Caco-2 (cell line): ENCODE measurements around the gene CDC6. TPM values are rescaled to one million over a fixed set of nuclear protein-coding genes. Genes with fewer than 3 reads are reported as not detected.

Experiments
- BruUV-seq: library from RNA; stranded (reverse); fragments of 400-500 nt; replicated peaks from 2 replicates; lab custom pipeline; 2021; lab: Mats Ljungman, UMichigan
- CTCF ChIA-PET: fragments of 300-600 bp; sonication (Branson Sonifier 250); formaldehyde crosslinking; loops from one replicate; lab custom pipeline; 2022; ENCODE audit warnings: antibody characterized with exemption; lab: Charles Lee
- POLR2A ChIA-PET: fragments of 300-600 bp; sonication (Branson Sonifier 250); formaldehyde crosslinking; loops from one replicate; lab custom pipeline; 2022; ENCODE audit warnings: antibody characterized with exemption; lab: Charles Lee
- DNase-seq, 2 experiments: peaks; one replicate each; pipeline versions ENCODE4 v3.0.0 to v3.0.0-alpha.2; 2020 to 2022
- H3K27me3 ChIP-seq: replicated peaks from 2 replicates; pipeline ENCODE4 v1.6.0; 2011; ENCODE audit warnings: low read length; ENCODE audit not compliant: control insufficient read depth, insufficient read depth
- H3K36me3 ChIP-seq: 2 replicates; pipeline ENCODE4 v1.5.1; 2011; ENCODE audit warnings: low read length; ENCODE audit not compliant: control insufficient read depth, insufficient read depth
- H3K4me1 ChIP-seq: fragments of 250-450 bp; sonication (Bioruptor Pico); 2 replicates; pipeline ENCODE4 v1.5.1; 2020; ENCODE audit warnings: mild to moderate bottlenecking
- H3K4me3 ChIP-seq: 2 replicates; pipeline ENCODE4 v1.5.1; 2011; ENCODE audit warnings: low read depth, mild to moderate bottlenecking, control low read depth, low read length
- H3K9me3 ChIP-seq: fragments of 250-450 bp; sonication (Bioruptor Pico); 2 replicates; pipeline ENCODE4 v1.5.1; 2020; ENCODE audit warnings: mild to moderate bottlenecking, moderate library complexity
- H3K27ac Mint-ChIP-seq: one replicate; pipeline ENCODE4 v1.8.0; 2022; ENCODE audit warnings: mixed read lengths; ENCODE audit not compliant: unreplicated experiment
- H3K27me3 Mint-ChIP-seq: one replicate; pipeline ENCODE4 v1.8.0; 2022; ENCODE audit warnings: mixed read lengths; ENCODE audit not compliant: insufficient read depth, unreplicated experiment
- H3K36me3 Mint-ChIP-seq: one replicate; pipeline ENCODE4 v1.8.0; 2022; ENCODE audit warnings: mild to moderate bottlenecking, mixed read lengths; ENCODE audit not compliant: insufficient read depth, unreplicated experiment
- H3K4me1 Mint-ChIP-seq: one replicate; pipeline ENCODE4 v1.8.0; 2022; ENCODE audit warnings: low read depth, mixed read lengths; ENCODE audit not compliant: unreplicated experiment
- H3K4me3 Mint-ChIP-seq: one replicate; pipeline ENCODE4 v1.8.0; 2022; ENCODE audit warnings: mild to moderate bottlenecking, moderate library complexity, mixed read lengths; ENCODE audit not compliant: unreplicated experiment
- H3K9me3 Mint-ChIP-seq: one replicate; pipeline ENCODE4 v1.8.0; 2022; ENCODE audit warnings: mixed read lengths; ENCODE audit not compliant: unreplicated experiment
- intact Hi-C: fragments of 100-400 bp; cut with micrococcal nuclease; formaldehyde crosslinking; loops from one replicate; pipeline ENCODE4 v1.10.0; 2022; ENCODE audit not compliant: unreplicated experiment
- total RNA-seq: library from RNA; stranded (reverse); gene quantifications from 2 replicates; pipeline ENCODE4 v1.2.3, GENCODE V29; 2022
- TF ChIP-seq, protein P1 (sequence below), 2 experiments: fragments of 200-600 bp in 1 of 2; IDR thresholded peaks; 1 replicate in 1 of 2; 2 replicates in 1 of 2; pipeline versions ENCODE4 v1.5.1 to v1.8.0; 2011 to 2022; ENCODE audit warnings: antibody characterized with exemption in 1 of 2, control low read depth in 1 of 2, inconsistent platforms in 1 of 2, low read depth in 1 of 2, low read length in 1 of 2, mild to moderate bottlenecking in 1 of 2, moderate library complexity in 1 of 2; ENCODE audit not compliant: insufficient read depth in 1 of 2, severe bottlenecking in 1 of 2, unreplicated experiment in 1 of 2

The CDC6 gene
- total RNA-seq, 1 experiment from 2014 or later: 96.4 TPM

GRCh38 chr17:40329839-40330794 lies 42.4 kb downstream of the CDC6 start:
- Mint-ChIP-seq H3K27ac (no peak overlapping the region), H3K36me3 (no peaks in the 10 kb centered on the region), H3K27me3 (no peaks in the 10 kb centered on the region), H3K9me3 (no peaks in the 10 kb centered on the region), H3K4me3 (no peak overlapping the region), H3K4me1 (peaks cover 23% of the 10 kb centered on the region)
- POLR2A ChIA-PET: no interaction called here
- CTCF ChIA-PET: interaction anchor here (1.7 kb wide), 1 partner anchor 13 kb away, joined by 4 read pairs; no protein-coding TSS in a partner anchor
- TF ChIP-seq, protein P1, sequence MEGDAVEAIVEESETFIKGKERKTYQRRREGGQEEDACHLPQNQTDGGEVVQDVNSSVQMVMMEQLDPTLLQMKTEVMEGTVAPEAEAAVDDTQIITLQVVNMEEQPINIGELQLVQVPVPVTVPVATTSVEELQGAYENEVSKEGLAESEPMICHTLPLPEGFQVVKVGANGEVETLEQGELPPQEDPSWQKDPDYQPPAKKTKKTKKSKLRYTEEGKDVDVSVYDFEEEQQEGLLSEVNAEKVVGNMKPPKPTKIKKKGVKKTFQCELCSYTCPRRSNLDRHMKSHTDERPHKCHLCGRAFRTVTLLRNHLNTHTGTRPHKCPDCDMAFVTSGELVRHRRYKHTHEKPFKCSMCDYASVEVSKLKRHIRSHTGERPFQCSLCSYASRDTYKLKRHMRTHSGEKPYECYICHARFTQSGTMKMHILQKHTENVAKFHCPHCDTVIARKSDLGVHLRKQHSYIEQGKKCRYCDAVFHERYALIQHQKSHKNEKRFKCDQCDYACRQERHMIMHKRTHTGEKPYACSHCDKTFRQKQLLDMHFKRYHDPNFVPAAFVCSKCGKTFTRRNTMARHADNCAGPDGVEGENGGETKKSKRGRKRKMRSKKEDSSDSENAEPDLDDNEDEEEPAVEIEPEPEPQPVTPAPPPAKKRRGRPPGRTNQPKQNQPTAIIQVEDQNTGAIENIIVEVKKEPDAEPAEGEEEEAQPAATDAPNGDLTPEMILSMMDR (IDR thresholded peaks at IDR 0.05; ENCODE audit: insufficient read depth in 1 of 2, low read depth in 1 of 2, low read length in 1 of 2, severe bottlenecking in 1 of 2, unreplicated experiment in 1 of 2): no peak
- intact Hi-C loops: no loop called here
- H3K27me3 ChIP-seq: no peaks in the 10 kb centered on the region
- no peak for DNase-seq
- H3K4me1 ChIP-seq: peaks cover 29% of the 10 kb centered on the region
- peaks cover 1% of the 10 kb centered on the region for H3K36me3 ChIP-seq
- no peak overlapping the region for H3K4me3 ChIP-seq
- BruUV-seq: no TSS peak
- H3K9me3 ChIP-seq: no peaks in the 10 kb centered on the region

- H3K4me3 Mint-ChIP-seq: no peak overlapping the region
- H3K9me3 Mint-ChIP-seq: no peaks in the 10 kb centered on the region
- POLR2A ChIA-PET: no interaction called here
- no TSS peak for BruUV-seq
- intact Hi-C loops: no loop called here
- H3K4me1 Mint-ChIP-seq: peaks cover 25% of the 10 kb centered on the region
- Histone ChIP-seq H3K27me3 (no peaks in the 10 kb centered on the region), H3K4me1 (peaks cover 26% of the 10 kb centered on the region), H3K9me3 (no peaks in the 10 kb centered on the region), H3K4me3 (no peak overlapping the region), H3K36me3 (peaks cover 1% of the 10 kb centered on the region)
- CTCF ChIA-PET: interaction anchor here (1.7 kb wide), 1 partner anchor 14 kb away, joined by 4 read pairs; no protein-coding TSS in a partner anchor
- DNase-seq: no peak
- TF ChIP-seq, protein P1 (IDR thresholded peaks at IDR 0.05; ENCODE audit: insufficient read depth in 1 of 2, low read depth in 1 of 2, low read length in 1 of 2, severe bottlenecking in 1 of 2, unreplicated experiment in 1 of 2): no peak
- no peaks in the 10 kb centered on the region for H3K27me3 Mint-ChIP-seq
- no peaks in the 10 kb centered on the region for H3K36me3 Mint-ChIP-seq
- H3K27ac Mint-ChIP-seq: peak overlapping the region; percentile 4
These were observed 43.3 kb downstream of the CDC6 start for GRCh38 chr17:40330850-40331470.
